K562 (cell line): ENCODE measurements around the gene RAD1. TPM values are rescaled to one million over a fixed set of nuclear protein-coding genes. Genes with fewer than 3 reads are reported as not detected.

ENCODE experiments used
- BHLHE40 ChIP-seq: IDR thresholded peaks from 2 replicates; pipeline ENCODE4 v1.6.1; 2011; ENCODE audit warnings: low read length, improper control_type of control experiment
- CBFA2T3 ChIP-seq: fragments of 450-650 bp; IDR thresholded peaks from 2 replicates; pipeline ENCODE4 v1.6.1; 2017
- CREM ChIP-seq: IDR thresholded peaks from 2 replicates; pipeline ENCODE4 v1.6.1; 2014; ENCODE audit warnings: antibody characterized with exemption, low read depth
- DACH1 ChIP-seq: fragments of 450-650 bp; IDR thresholded peaks from 2 replicates; pipeline ENCODE4 v1.6.1; 2018; ENCODE audit not compliant: partially characterized antibody
- FOXP4 ChIP-seq: sonication (generic); formaldehyde crosslinking; IDR thresholded peaks from 2 replicates; pipeline ENCODE4 v1.8.0; 2022; ENCODE audit warnings: mild to moderate bottlenecking, missing genetic modification reagents, borderline replicate concordance
- KDM1A ChIP-seq, 2 experiments: fragments of 450-650 bp; IDR thresholded peaks; 2 replicates each; pipeline ENCODE4 v1.6.1; 2016; ENCODE audit warnings: mild to moderate bottlenecking in 2 of 2
- MEF2A ChIP-seq: IDR thresholded peaks from 2 replicates; pipeline ENCODE4 v1.6.1; 2011; ENCODE audit warnings: low read depth, mild to moderate bottlenecking, low read length, moderate library complexity; ENCODE audit not compliant: control insufficient read depth
- MITF ChIP-seq: IDR thresholded peaks from 2 replicates; pipeline ENCODE4 v1.6.1; 2014; ENCODE audit warnings: antibody characterized with exemption
- PCBP1 ChIP-seq: fragments of 200-400 bp; formaldehyde crosslinking; IDR thresholded peaks from 2 replicates; pipeline ENCODE4 v1.6.1; 2018; ENCODE audit warnings: mild to moderate bottlenecking, low read depth, low read length; ENCODE audit not compliant: poor library complexity, severe bottlenecking
- PRPF4 ChIP-seq: fragments of 200-400 bp; formaldehyde crosslinking; IDR thresholded peaks from one replicate; pipeline ENCODE4 v1.6.1; 2017; ENCODE audit warnings: low read length, low read depth, mild to moderate bottlenecking; ENCODE audit not compliant: insufficient read depth, poor library complexity, severe bottlenecking
- STAT5A ChIP-seq: IDR thresholded peaks from 2 replicates; pipeline ENCODE4 v1.6.1; 2012; ENCODE audit warnings: low read length, inconsistent platforms, borderline replicate concordance
- THRB ChIP-seq: fragments of 450-650 bp; formaldehyde crosslinking; conservative IDR thresholded peaks from 2 replicates; pipeline ENCODE4 v1.4.0; 2022; ENCODE audit warnings: mild to moderate bottlenecking, missing genetic modification characterization
- TRIM25 ChIP-seq: fragments of 450-650 bp; IDR thresholded peaks from 2 replicates; pipeline ENCODE4 v1.7.0; 2016; ENCODE audit warnings: borderline replicate concordance
- polyA plus RNA-seq, 8 experiments: library from polyadenylated mRNA; depleted of rRNA in 4 of 8; stranded (reverse) in 5 of 8; unstranded in 3 of 8; fragments of >200 nt; fragmentation: Nextera tagmentation in 2 of 8; fragmentation: Illumina TruSeq in 1 of 8; extraction: Ambion mirVana in 2 of 8; extraction: Trizol in 1 of 8; gene quantifications; 2 replicates each; pipeline versions ENCODE4 v1.2.1 to v1.2.3, GENCODE V29; 2011 to 2014; ENCODE audit warnings: inconsistent platforms in 1 of 8, missing spikeins in 1 of 8
- total RNA-seq, 7 experiments: library from RNA; depleted of rRNA in 6 of 7; stranded (reverse); fragments of >200 nt in 6 of 7; fragmentation: Illumina TruSeq in 2 of 7; extraction: Trizol in 2 of 7; gene quantifications; 2 replicates each; pipeline versions ENCODE4 v1.2.1 to v1.2.3, GENCODE V29; 2011 to 2021; ENCODE audit warnings: low replicate concordance in 1 of 7
- TF ChIP-seq, protein P1 (sequence below): fragments of 200-400 bp; formaldehyde crosslinking; IDR thresholded peaks from 2 replicates; pipeline ENCODE4 v1.6.1; 2017; ENCODE audit warnings: mild to moderate bottlenecking, low read depth, low read length, moderate library complexity

Gene RAD1
- total and polyA plus RNA-seq, 9 of the 15 experiments (the other 6 are each of a cell fraction or from before 2014, with no cell fraction given) = 44.5 to 148 (median 60.8) TPM

DNA sequence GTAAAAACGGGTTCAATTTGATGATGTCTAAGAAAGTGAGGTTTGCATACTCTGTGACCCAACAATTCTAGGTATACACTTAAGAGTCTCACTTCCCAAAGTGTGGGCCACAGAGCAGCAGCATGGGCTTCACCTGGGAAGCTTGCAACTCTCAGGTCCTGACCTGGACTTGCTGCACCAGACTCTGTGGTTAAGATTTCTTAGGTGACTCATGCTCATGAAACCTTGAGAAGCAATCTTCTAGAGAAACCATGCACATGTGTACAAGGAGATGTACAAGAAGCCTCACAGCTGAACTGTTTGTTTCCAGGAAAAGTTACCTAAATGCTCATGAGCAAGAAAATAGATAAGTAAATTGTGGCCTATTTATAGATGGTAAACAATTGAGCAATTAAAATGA, 44.0 kb upstream of the RAD1 start (continued):
- TF ChIP-seq, protein P1, sequence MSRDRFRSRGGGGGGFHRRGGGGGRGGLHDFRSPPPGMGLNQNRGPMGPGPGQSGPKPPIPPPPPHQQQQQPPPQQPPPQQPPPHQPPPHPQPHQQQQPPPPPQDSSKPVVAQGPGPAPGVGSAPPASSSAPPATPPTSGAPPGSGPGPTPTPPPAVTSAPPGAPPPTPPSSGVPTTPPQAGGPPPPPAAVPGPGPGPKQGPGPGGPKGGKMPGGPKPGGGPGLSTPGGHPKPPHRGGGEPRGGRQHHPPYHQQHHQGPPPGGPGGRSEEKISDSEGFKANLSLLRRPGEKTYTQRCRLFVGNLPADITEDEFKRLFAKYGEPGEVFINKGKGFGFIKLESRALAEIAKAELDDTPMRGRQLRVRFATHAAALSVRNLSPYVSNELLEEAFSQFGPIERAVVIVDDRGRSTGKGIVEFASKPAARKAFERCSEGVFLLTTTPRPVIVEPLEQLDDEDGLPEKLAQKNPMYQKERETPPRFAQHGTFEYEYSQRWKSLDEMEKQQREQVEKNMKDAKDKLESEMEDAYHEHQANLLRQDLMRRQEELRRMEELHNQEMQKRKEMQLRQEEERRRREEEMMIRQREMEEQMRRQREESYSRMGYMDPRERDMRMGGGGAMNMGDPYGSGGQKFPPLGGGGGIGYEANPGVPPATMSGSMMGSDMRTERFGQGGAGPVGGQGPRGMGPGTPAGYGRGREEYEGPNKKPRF = no peak
- TF ChIP-seq MITF (no peak), BHLHE40 (peak; percentile 35; the same call in 1 of the 2 replicates), THRB (no peak), FOXP4 (no peak), DACH1 (no peak), MEF2A (peak; percentile 42; the same call in 1 of the 2 replicates), KDM1A (IDR thresholded peaks at IDR 0.05) (peak; percentile 14 to 52; a peak in 3 of 4 replicates), CREM (no peak), CBFA2T3 (peak; percentile 56), STAT5A (peak; percentile 55; the same call in 1 of the 2 replicates), TRIM25 (no peak), PRPF4 (no peak), PCBP1 (no peak)
